Tibial nerve (tissue), 4 donors: ENCODE measurements around the gene TAF4B. TPM values are rescaled to one million over a fixed set of nuclear protein-coding genes. Genes with fewer than 3 reads are reported as not detected.
A peak's percentile ranks its signal among the peaks of the same experiment; 100 is the strongest.

Experiments
- DNase-seq, 2 donors: peaks; one replicate each; pipeline ENCODE4 v3.0.0-alpha.2; 2019; ENCODE audit warnings: low spot score in 2 of 2
- H3K27ac ChIP-seq, 4 donors: fragments of 200-600 bp; sonication (generic) in 3 of 4; one replicate each; pipeline ENCODE4 v1.5.1; 2017 to 2019; ENCODE audit warnings: mild to moderate bottlenecking in 1 of 4
- H3K27me3 ChIP-seq, 2 donors: fragments of 200-600 bp; sonication (generic) in 1 of 2; one replicate each; pipeline versions ENCODE4 v1.5.1 to v1.6.0; 2017 to 2019
- H3K36me3 ChIP-seq, 3 donors: fragments of 200-600 bp; sonication (generic); one replicate each; pipeline ENCODE4 v1.5.1; 2018 to 2019
- H3K4me1 ChIP-seq, 4 donors: fragments of 200-600 bp; sonication (generic) in 3 of 4; one replicate each; pipeline ENCODE4 v1.5.1; 2017 to 2019
- H3K4me3 ChIP-seq, 4 donors: fragments of 200-600 bp; sonication (generic) in 3 of 4; one replicate each; pipeline ENCODE4 v1.5.1; 2017 to 2019; ENCODE audit warnings: mild to moderate bottlenecking in 1 of 4, moderate library complexity in 1 of 4
- H3K9me3 ChIP-seq, 4 donors: fragments of 200-600 bp; sonication (generic) in 3 of 4; one replicate each; pipeline ENCODE4 v1.5.1; 2017 to 2019
- EP300 ChIP-seq, 2 donors: sonication (generic); formaldehyde crosslinking; IDR thresholded peaks; one replicate each; pipeline ENCODE4 v1.6.1; 2017; ENCODE audit warnings: antibody characterized with exemption in 2 of 2, mild to moderate bottlenecking in 1 of 2
- POLR2A ChIP-seq, 2 donors: fragments of 450-650 bp; IDR thresholded peaks; one replicate each; pipeline ENCODE4 v1.6.1; 2017; ENCODE audit warnings: antibody characterized with exemption in 2 of 2, mild to moderate bottlenecking in 2 of 2, moderate library complexity in 2 of 2
- WGBS, 2 donors: methylation state at CpG; one replicate each; pipeline ENCODE4 v1.1.5; 2018; 5-methylcytosine and 5-hydroxymethylcytosine counted together
- small RNA-seq: library from RNA; depleted of rRNA; stranded (forward); fragments of <200 nt; gene quantifications from one replicate; pipeline ENCODE3, GENCODE V24; 2016
- total RNA-seq, 4 donors: library from RNA; depleted of rRNA; stranded (reverse); fragments of >200 nt; gene quantifications; one replicate each; pipeline ENCODE4 v1.1.0, GENCODE V29; 2016
- TF ChIP-seq, protein P1 (sequence below), 5 experiments: fragments of 200-600 bp in 3 of 5; fragments of 450-650 bp in 2 of 5; sonication (generic) in 3 of 5; IDR thresholded peaks; one replicate each; pipeline ENCODE4 v1.5.1; 2016 to 2019; ENCODE audit warnings: antibody characterized with exemption in 5 of 5, mild to moderate bottlenecking in 3 of 5, moderate library complexity in 2 of 5

TAF4B gene
- total RNA-seq, 4 donors from 2014 or later: 13.7 to 25.5 (median 17.2) TPM

DNA sequence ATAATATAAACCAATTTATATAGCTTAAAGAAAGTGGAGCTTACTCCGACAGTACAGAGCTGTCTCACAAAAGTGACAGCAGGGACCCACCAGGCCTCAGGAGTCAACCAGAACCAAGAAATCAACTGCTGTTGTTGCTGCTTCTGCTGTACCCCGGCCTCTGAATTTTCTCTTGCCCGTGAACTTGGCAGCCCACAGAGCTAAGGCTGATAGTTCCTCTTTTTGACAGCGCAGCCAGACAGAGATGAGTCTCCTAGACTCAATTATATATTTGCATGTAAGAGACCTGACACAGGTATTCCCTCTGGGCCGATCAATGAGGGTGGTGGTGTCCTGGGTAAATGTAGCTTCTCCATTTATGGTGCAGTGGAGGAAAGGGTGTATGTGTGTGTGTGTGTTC is 212.7 kb downstream of the TAF4B start:
- Histone ChIP-seq H3K4me3 (no peak overlapping the region), H3K4me1 (peaks cover 0 to 33% (median 4%) of the 10 kb centered on the region in 4 donors), H3K27me3 (no peaks in the 10 kb centered on the region), H3K36me3 (no peaks in the 10 kb centered on the region), H3K9me3 (no peaks in the 10 kb centered on the region), H3K27ac (no peak overlapping the region)
- WGBS, 2 donors: 78 to 99% methylated on average over 5 of the region's 5 CpGs
- TF ChIP-seq EP300 (IDR thresholded peaks at IDR 0.05) (no peak), POLR2A (IDR thresholded peaks at IDR 0.05) (no peak)
- TF ChIP-seq, protein P1, sequence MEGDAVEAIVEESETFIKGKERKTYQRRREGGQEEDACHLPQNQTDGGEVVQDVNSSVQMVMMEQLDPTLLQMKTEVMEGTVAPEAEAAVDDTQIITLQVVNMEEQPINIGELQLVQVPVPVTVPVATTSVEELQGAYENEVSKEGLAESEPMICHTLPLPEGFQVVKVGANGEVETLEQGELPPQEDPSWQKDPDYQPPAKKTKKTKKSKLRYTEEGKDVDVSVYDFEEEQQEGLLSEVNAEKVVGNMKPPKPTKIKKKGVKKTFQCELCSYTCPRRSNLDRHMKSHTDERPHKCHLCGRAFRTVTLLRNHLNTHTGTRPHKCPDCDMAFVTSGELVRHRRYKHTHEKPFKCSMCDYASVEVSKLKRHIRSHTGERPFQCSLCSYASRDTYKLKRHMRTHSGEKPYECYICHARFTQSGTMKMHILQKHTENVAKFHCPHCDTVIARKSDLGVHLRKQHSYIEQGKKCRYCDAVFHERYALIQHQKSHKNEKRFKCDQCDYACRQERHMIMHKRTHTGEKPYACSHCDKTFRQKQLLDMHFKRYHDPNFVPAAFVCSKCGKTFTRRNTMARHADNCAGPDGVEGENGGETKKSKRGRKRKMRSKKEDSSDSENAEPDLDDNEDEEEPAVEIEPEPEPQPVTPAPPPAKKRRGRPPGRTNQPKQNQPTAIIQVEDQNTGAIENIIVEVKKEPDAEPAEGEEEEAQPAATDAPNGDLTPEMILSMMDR (IDR thresholded peaks at IDR 0.05): no peak
- no peak for DNase-seq

DNA sequence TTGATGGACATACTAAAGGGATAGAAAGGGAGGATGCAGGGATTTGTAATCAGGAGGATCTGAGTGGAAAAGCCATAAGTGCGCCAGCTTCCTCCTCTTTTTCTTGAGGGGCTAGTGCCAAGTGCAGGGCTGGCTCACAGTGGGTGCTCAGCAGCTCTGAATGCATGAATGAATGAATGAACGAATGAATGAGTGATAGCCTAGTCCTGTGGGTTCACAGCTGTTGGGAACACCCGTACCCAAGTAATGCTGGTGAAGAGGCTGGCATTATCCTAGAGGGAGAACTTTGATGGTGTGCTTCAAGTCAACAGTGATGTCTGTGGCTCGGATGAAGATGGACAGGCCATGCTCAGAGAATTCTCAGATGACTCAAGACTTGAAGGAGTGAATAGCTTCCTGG is 213.3 kb downstream of the TAF4B start:
- DNase-seq: no peak
- Histone ChIP-seq H3K27ac (peak overlapping the region in 1 of 4 donors; percentile 81), H3K36me3 (no peaks in the 10 kb centered on the region), H3K9me3 (no peaks in the 10 kb centered on the region), H3K4me1 (peaks cover 0 to 33% (median 4%) of the 10 kb centered on the region in 4 donors), H3K27me3 (no peaks in the 10 kb centered on the region), H3K4me3 (no peak overlapping the region)
- TF ChIP-seq EP300 (IDR thresholded peaks at IDR 0.05) (no peak), POLR2A (IDR thresholded peaks at IDR 0.05) (no peak)
- TF ChIP-seq, protein P1 (IDR thresholded peaks at IDR 0.05): no peak
- 90 to 95% methylated on average over 4 of the region's 4 CpGs for WGBS, 2 donors

DNA sequence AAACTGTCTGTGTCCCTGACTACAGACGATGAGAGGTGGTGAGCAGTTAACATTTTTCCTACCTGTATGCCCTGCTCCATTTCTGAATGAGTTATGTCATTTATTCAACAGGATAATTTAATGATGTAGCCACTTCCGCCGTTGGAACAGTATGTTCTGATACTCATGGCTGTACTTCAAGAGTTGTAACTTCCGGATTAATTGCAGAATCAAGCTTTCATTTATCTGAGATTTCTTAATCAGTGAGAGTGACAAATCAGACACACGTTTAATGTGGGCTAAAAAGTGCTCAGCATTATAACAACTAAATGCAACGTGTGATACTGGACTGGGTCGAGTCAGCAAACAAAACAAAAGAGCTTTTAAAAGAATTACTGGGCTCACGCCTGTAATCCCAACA is 214.4 kb downstream of the TAF4B start:
- Histone ChIP-seq H3K4me1 (peaks cover 0 to 29% (median 4%) of the 10 kb centered on the region in 4 donors), H3K27ac (peak overlapping the region in 2 of 4 donors; percentile 81 to 88), H3K4me3 (no peak overlapping the region), H3K9me3 (no peaks in the 10 kb centered on the region), H3K36me3 (no peaks in the 10 kb centered on the region), H3K27me3 (no peaks in the 10 kb centered on the region)
- TF ChIP-seq POLR2A (IDR thresholded peaks at IDR 0.05) (no peak), EP300 (IDR thresholded peaks at IDR 0.05) (peak in 1 of 2 donors; percentile 80)
- TF ChIP-seq, protein P1 (IDR thresholded peaks at IDR 0.05): no peak
- DNase-seq: peak in 1 of 2 donors; percentile 42
- WGBS, 2 donors: 43 to 52% methylated on average over 8 of the region's 8 CpGs

Small RNA genes within 50 kb of the gene (small RNA-seq; reads per million reads assigned to genes)
- not detected for gene RNU6-1289P

Other genes with a start within 250 kb of the TAF4B start
- gene SS18, start 135.8 kb upstream of the TAF4B start, total RNA-seq: 100 to 1,000 TPM; 104 to 189 (median 125) TPM
- not detected for gene PSMA8, start 92.6 kb upstream of the TAF4B start, total RNA-seq